DMS53 (cell line): ENCODE measurements around the gene LIMA1.

ENCODE experiments used
- DNase-seq: peaks from one replicate; lab custom pipeline; 2025; lab: John Stamatoyannopoulos, UW

Gene LIMA1

GRCh38 chr12:50217202-50217601 is 66.1 kb downstream of the LIMA1 start:
- no peak for DNase-seq

DNA sequence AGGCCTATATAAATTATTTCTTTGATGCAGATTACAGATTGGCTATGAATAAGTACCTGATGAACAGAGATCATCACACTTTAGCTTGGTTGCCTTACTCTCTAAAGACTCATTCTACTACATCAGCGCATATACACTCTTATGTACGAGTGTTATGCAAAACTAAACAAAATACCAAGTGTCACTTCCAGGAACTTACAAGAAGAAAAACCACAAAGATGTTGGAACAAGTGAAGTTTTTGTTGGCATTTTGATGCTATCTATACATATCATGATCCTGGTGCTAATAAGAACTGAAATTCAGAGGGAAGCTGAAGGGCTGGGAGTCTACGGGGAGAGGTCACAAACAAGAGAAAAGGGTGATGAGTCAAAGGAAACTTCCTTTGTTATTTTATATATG is 68.3 kb downstream of the LIMA1 start:
- DNase-seq = no peak

- DNase-seq = no peak
Observed at GRCh38 chr12:50214018-50214417, 69.3 kb downstream of the LIMA1 start.

DNA sequence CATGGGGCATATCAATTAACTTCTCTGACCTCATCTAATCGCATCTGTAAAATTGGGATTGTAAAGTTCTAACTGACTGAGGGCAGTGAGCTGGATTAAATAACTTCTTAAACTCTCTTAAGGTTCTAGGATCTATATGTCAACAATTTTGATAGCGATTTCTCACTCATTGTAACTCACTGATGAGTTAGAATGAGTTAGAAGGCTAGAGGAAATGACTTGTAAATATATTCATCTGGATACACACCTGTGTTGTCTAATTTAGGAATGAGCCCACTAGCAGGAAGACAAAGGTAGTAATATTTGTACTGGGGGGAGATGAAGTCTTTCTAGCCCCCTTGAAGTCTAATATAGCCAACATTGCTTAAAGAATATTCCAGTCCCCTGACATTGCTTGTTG is 69.9 kb downstream of the LIMA1 start:
- no peak for DNase-seq

- no peak for DNase-seq
Observed at GRCh38 chr12:50212071-50212467, 71.3 kb downstream of the LIMA1 start.

DNA sequence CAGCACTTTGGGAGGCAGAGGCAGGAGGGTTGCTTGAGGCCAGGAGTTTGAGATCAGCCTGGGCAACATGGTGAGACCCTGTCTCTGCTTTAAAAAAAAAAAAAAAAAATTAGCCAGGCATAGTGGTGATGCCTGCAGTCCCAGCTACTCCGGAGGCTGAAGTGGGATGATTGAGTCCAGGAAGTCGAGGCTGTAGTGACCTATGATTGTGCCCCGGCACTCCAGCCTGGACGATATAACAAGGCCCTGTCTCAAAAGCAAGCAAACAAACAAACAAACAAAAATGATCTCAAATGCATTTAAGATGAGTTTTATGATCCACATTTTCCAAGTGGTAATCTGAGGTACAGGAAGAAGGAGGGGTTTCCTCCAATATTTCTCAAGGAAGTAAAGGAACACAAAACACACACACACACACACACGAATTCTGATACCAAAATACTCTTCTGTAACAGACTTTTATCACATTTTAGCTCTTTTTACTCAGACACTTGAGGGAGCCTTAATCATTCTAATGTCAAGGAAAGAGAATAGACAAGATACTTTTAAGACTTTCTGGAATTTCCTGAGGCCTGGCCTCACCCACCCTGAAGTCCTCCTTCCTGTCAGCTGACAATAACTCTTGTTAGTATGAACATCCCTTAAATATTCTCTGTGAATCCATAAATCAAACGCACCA is 71.8 kb downstream of the LIMA1 start:
- DNase-seq = no peak

DNA sequence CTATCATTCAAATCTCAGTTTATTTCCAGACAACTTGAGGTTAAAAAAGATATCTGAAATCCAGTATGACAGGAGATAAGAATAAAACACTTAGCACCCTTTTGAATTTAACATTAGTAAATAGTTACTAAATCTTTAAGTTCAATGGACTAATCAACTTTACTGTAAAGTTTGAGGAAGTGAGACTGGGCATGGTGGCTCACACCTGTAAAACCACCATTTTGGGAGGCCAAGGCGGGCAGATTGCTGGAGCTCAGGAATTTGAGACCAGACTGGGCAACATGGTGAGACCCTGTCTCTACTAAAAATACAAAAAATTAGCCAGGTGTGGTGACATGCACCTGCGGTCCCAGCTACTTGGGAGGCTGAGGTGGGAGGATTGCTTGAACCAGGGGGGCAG is 75.9 kb downstream of the LIMA1 start:
- DNase-seq = no peak

DNA sequence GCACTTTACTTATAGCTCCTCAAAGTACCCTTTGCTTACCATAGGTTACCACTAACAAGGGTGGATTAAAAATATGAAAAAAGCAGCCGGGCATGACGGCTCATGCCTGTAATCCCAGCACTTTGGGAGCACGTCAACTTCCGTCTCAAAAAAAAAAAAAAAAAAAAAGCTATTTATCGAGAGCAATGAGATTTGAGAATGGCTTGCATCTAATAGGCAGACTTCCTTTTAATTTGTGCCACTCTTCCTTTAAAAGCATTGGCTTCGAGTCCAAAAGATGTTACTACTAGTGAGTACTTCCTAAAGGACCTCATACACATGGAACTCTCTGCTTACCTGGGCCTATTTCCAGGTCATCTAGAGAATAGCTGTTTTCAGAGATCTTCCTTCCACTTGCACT is 77.7 kb downstream of the LIMA1 start:
- DNase-seq = no peak

DNA sequence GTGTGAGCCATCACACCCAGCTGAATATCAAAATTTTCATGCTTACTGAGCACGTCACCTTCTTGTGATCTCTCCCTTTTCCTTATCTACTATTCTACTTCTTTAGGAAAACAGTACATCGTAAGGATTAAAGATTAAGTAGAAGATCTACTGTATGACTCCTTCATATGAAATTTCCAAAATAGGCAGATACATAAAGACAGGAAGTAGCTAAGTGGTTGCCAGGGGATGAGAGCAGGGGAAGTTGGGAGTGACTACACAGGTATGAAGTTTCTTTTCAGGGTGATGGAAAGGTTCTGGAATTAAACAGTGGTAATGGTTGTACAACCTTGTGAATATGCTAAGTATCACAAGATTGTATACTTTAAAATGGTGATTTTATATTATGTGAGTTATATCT is 79.6 kb downstream of the LIMA1 start:
- DNase-seq = no peak

DNA sequence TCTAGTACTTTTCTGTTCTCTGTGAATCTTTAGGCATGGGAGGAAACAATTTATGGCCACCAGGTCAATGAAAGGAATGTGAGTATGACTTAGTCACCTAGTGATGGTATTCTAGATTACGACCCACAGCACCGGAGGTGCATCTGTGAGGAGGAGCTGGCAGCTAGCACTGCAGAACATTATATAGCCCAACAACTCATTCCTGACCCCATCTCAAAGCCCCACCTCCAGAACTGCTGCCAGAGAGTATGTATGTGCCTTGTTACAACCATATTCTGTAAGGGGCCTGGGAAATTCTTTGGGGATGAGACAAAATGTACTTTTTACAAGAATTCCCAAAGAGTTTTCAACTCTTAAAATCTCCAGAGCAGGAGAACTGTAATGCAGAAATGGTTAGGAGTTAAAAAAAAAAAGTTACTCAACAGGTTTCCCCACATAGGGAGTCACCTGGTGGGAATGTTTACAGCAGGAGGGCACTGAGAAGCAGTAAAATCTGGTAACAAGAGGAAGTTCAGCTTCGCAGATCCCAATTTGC is 81.3 kb downstream of the LIMA1 start:
- DNase-seq = peak; percentile 90

GRCh38 chr12:50200552-50201273 is 82.6 kb downstream of the LIMA1 start:
- no peak for DNase-seq

DNA sequence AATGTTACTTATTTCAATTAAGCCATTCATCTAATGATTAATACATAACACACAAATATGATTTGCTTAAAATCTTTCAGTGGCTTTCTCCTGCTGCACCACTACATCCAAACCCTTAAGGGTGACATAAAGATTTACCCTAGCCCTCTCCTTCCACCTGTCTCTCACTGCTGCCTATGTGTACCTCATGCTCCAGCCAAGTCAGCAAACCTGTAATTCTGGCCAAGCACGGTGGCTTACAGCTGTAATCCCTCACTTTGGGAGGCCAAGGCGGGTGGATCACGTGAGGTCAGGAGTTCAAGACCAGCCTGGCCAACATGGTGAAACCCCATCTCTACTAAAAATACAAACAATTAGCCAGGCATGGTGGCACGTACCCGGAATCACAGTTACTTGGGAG is 84.5 kb downstream of the LIMA1 start:
- DNase-seq = no peak

DNA sequence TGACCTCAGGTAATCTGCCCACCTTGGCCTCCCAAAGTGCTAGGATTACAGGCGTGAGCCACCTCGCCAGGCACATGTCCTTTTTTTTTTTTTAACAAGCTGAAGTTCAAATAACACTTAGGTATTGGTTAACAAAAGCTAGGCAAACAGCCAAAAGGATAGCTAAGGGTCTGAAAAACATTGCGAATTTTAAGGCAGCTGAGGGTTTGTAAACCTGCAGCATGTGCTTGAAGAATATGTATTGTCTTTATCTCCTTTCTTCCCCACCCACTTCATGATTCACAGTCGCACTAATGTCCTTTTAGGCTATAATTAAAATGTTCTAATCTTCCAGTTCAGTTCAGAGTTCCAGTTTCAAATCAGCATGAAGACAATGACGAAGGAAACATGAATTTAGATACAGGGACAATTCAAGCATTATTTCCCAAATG is 86.0 kb downstream of the LIMA1 start:
- DNase-seq = peak; percentile 25

DNA sequence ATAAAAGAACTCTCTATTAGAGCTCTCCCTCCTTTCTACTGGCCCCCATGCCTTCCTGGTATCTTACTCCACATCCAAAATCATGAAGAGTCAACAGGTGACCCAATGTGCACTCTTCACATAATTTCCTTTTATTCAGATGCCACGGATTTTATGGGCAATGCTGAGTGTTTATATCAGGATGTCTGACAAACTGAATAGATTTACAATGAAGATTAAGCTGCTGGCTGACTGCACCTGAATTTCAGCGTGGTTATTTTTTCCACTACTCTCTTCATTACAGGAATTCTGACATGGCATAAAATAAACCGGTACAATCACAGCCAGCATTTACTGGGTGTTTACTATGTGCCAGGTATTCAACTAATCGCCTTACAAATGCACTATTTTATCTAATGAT is 86.8 kb downstream of the LIMA1 start:
- DNase-seq = no peak

GRCh38 chr12:50195832-50196231 is 87.5 kb downstream of the LIMA1 start:
- no peak for DNase-seq

GRCh38 chr12:50192908-50193307 is 90.4 kb downstream of the LIMA1 start:
- DNase-seq = no peak

DNA sequence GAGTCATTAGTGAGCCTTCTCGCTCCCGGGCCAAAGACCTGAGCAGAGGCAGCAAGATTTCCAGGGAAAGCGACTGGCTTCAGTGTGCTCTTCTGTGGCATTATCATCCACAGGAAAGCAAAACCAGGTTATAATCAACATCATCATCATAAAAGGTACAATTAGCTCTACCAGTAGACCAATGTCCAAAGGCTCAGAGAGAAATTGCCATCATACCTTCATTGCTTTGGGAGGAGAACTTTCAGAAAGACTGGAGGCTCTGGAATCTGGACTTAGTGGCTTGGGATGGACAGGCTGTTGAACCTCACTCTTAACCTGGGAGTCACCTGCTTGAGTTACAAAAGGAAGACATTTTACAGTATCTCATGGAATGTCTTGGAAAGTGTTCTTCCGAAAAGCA is 91.1 kb downstream of the LIMA1 start:
- no peak for DNase-seq

DNA sequence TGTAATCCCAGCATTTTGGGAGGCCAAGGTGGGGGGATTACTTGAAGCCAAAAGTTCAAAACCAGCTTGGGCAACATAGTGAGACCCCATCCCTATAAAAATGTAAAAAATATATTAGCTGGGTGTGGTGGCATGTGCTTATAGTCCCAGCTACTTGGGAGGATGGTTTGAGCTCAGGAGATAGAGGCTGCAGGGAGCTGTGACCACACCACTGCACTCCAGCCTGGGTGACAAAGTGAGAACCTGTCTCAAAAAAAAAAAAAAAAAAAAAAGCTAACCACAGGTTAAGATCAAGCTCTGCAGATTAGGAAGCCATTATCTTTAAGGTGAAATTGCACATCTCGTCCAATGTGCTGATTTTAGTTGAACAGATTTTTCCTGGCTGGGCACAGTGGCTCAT is 92.5 kb downstream of the LIMA1 start:
- no peak for DNase-seq

DNA sequence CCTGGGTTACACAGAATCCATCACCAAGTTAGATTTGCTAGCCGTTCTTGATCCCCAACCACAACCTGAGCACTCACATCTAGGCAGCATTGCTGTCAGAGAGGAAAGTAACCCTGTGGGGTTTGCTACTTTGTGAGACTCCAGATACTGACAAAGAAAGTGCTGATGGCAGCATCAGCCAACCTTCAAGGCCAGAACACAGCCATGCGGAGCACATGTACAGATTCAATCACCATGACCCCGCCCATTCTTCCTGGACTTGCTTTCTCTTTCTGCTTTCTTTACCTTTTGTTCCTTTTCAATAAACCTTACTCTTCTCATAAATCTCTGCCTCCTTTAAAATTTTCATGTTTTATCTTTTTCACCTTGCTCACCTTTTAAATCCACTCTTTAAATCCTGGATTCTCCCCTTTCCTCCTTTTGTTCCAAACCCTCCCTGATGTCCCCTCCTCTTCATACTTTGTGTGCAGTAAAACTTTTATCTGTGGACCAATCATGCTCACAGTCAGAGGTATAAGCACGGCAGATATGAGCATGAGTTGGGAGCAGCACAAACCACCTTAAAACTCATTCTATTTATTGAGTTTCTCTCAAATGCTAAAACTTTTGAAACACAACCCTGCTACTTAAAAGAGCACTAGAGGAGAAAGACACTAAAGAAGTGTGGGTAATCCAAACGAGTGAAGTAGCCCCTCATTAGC is 94.3 kb downstream of the LIMA1 start:
- DNase-seq = no peak

DNA sequence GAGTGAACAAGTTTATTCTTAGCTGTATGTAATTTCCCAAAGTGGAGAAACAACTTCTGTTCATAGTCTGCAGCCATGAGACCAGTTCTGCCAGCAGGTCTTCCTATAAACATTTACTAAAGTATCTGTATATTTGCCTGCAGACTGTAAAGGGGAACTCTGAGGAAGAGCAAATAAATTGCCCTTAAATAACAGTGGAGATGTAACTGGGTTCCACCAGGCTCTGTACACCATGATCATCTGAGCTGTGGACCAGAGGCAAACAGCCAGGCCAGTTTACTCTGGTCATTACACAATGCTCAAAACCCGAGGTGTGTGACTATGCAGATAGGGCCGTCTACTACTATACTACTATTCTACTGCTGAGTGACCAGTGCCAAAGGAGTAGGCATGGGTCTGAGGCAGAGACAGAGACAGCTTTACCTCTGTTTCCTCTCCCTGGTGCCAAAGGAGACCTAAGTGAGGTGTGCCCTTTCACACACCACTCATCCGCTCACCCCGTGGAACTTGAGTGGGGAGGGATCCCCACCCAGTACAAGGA is 95.0 kb downstream of the LIMA1 start:
- no peak for DNase-seq

- no peak for DNase-seq
Observed at GRCh38 chr12:50187084-50187900, 96.0 kb downstream of the LIMA1 start.

GRCh38 chr12:50186681-50187080 is 96.6 kb downstream of the LIMA1 start:
- no peak for DNase-seq
